HCT116 (cell line): ENCODE results near the gene RBBP9. TPM values are rescaled to one million over a fixed set of nuclear protein-coding genes. Genes with fewer than 3 reads are reported as not detected.
"Not testable (repeated sequence)": the region's sequence is repeated elsewhere in the genome, so short reads cannot be mapped to it uniquely, and the experiment has no call there.

ENCODE experiments used
- ATAC-seq: fragments of 200-7000 bp; cut with Tn5 transposase; 2 replicates; pipeline ENCODE4 v1.9.1; 2020; ENCODE audit warnings: mild to moderate bottlenecking, moderate library complexity
- BruUV-seq: library from RNA; stranded (reverse); fragments of 400-500 nt; replicated peaks from 2 replicates; lab custom pipeline; 2021; lab: Mats Ljungman, UMichigan
- CTCF ChIA-PET: fragments of 300-600 bp; sonication (Branson Sonifier 250); formaldehyde crosslinking; loops from one replicate; lab custom pipeline; 2021; ENCODE audit warnings: antibody characterized with exemption; lab: Charles Lee
- POLR2A ChIA-PET: fragments of 300-600, 350-600 bp; sonication (Branson Sonifier 250); formaldehyde crosslinking; loops from one replicate; lab custom pipeline; 2021; ENCODE audit warnings: antibody characterized with exemption; lab: Charles Lee
- RAD21 ChIA-PET, 2 experiments: fragments of 300-600 bp; sonication (Branson Sonifier 250); formaldehyde crosslinking; loops; one replicate each; lab custom pipeline; 2023; ENCODE audit warnings: low total read pairs in 2 of 2; ENCODE audit not compliant: uncharacterized antibody in 2 of 2, unreplicated experiment in 2 of 2, low non-redundant PET in 1 of 2; lab: Charles Lee
- DNase-seq: peaks from one replicate; pipeline ENCODE4 v3.0.0-alpha.2; 2010; ENCODE audit warnings: low read depth, low spot score
- H2AFZ ChIP-seq: fragments of 200-600 bp; shearing (Covaris generic), sonication (generic); 2 replicates; pipeline ENCODE4 v1.6.1; 2017; ENCODE audit warnings: low read depth, mixed run types, mixed read lengths, antibody characterized with exemption, low read length; ENCODE audit not compliant: poor library complexity, severe bottlenecking
- H3K27ac ChIP-seq: 2 replicates; pipeline ENCODE4 v1.5.1; 2012; ENCODE audit warnings: low read depth, low read length
- H3K27me3 ChIP-seq: fragments of 200-600 bp; sonication (generic); 2 replicates; pipeline ENCODE4 v1.6.1; 2016; ENCODE audit warnings: mixed run types, low read length, mixed read lengths; ENCODE audit not compliant: insufficient read depth
- H3K36me3 ChIP-seq, 2 experiments: fragments of 200-500 bp in 1 of 2; fragments of 200-600 bp in 1 of 2; sonication (Bioruptor generic) in 1 of 2; sonication (generic) in 1 of 2; 2 replicates each; pipeline versions ENCODE4 v1.5.1 to v1.6.1; 2014 to 2016; ENCODE audit warnings: low read length in 2 of 2, inconsistent platforms in 1 of 2, mixed read lengths in 1 of 2, mixed run types in 1 of 2; ENCODE audit not compliant: insufficient read depth in 2 of 2, control insufficient read depth in 1 of 2
- H3K4me1 ChIP-seq, 2 experiments: fragments of 200-600 bp in 1 of 2; sonication (generic) in 1 of 2; 2 replicates each; pipeline versions ENCODE4 v1.5.1 to v1.6.1; 2012 to 2017; ENCODE audit warnings: low read length in 2 of 2, inconsistent platforms in 1 of 2, mild to moderate bottlenecking in 1 of 2, mixed read lengths in 1 of 2, mixed run types in 1 of 2, moderate library complexity in 1 of 2; ENCODE audit not compliant: insufficient read depth in 2 of 2, control insufficient read depth in 1 of 2
- H3K4me2 ChIP-seq: fragments of 200-600 bp; sonication (generic); 2 replicates; pipeline ENCODE4 v1.6.1; 2017; ENCODE audit warnings: mixed run types, low read length, mixed read lengths
- H3K4me3 ChIP-seq, 2 experiments: fragments of 200-600 bp in 1 of 2; sonication (generic) in 1 of 2; replicated peaks in 1 of 2; 2 replicates each; pipeline ENCODE4 v1.5.1; 2011 to 2016; ENCODE audit warnings: low read length in 2 of 2, control low read depth in 1 of 2, low read depth in 1 of 2, mild to moderate bottlenecking in 1 of 2, mixed read lengths in 1 of 2, mixed run types in 1 of 2
- H3K79me2 ChIP-seq: fragments of 200-600 bp; sonication (generic); 2 replicates; pipeline ENCODE4 v1.6.1; 2017; ENCODE audit warnings: mild to moderate bottlenecking, mixed run types, low read length, moderate library complexity, mixed read lengths; ENCODE audit not compliant: insufficient read depth
- H3K9ac ChIP-seq: fragments of 200-600 bp; sonication (generic); 2 replicates; pipeline ENCODE4 v1.6.1; 2016; ENCODE audit warnings: low read length, mixed read lengths
- H3K9me2 ChIP-seq: fragments of 200-600 bp; sonication (generic), shearing (Covaris generic); 2 replicates; pipeline ENCODE4 v1.6.1; 2017; ENCODE audit warnings: mixed run types, mild to moderate bottlenecking, moderate library complexity; ENCODE audit not compliant: insufficient read depth
- H3K9me3 ChIP-seq, 2 experiments: fragments of 200-500 bp in 1 of 2; fragments of 200-600 bp in 1 of 2; sonication (Bioruptor generic) in 1 of 2; sonication (generic) in 1 of 2; 2 replicates each; pipeline ENCODE4 v1.6.1; 2014 to 2017; ENCODE audit warnings: low read length in 2 of 2, mixed read lengths in 2 of 2, inconsistent platforms in 1 of 2, low read depth in 1 of 2, mild to moderate bottlenecking in 1 of 2, mixed run types in 1 of 2, moderate library complexity in 1 of 2; ENCODE audit not compliant: control insufficient read depth in 1 of 2, insufficient read depth in 1 of 2
- H4K20me1 ChIP-seq: fragments of 200-600 bp; sonication (generic), shearing (Covaris generic); 2 replicates; pipeline ENCODE4 v1.6.1; 2017; ENCODE audit warnings: mixed run types, mild to moderate bottlenecking, moderate library complexity; ENCODE audit not compliant: insufficient read depth
- CEBPB ChIP-seq: IDR thresholded peaks from 2 replicates; pipeline ENCODE4 v1.6.1; 2012; ENCODE audit warnings: low read depth
- ELF1 ChIP-seq: IDR thresholded peaks from 2 replicates; pipeline ENCODE4 v1.6.1; 2012; ENCODE audit warnings: low read depth, borderline replicate concordance
- EZH2 ChIP-seq: fragments of 200-600 bp; sonication (generic); IDR thresholded peaks from 2 replicates; pipeline ENCODE4 v1.6.1; 2017; ENCODE audit warnings: antibody characterized with exemption, mixed run types
- EZH2phosphoT487 ChIP-seq: fragments of 200-600 bp; IDR thresholded peaks from 2 replicates; pipeline ENCODE4 v1.6.1; 2018; ENCODE audit warnings: antibody characterized with exemption, borderline replicate concordance
- JUND ChIP-seq: IDR thresholded peaks from 2 replicates; pipeline ENCODE4 v1.6.1; 2012
- POLR2A ChIP-seq: IDR thresholded peaks from 2 replicates; pipeline ENCODE4 v1.7.0; 2011; ENCODE audit warnings: borderline replicate concordance; ENCODE audit not compliant: insufficient read depth, insufficient read length; ENCODE audit errors: extremely low read depth
- RAD21 ChIP-seq: IDR thresholded peaks from 2 replicates; pipeline ENCODE4 v1.6.1; 2012; ENCODE audit warnings: low read depth, mild to moderate bottlenecking
- SRF ChIP-seq: IDR thresholded peaks from 2 replicates; pipeline ENCODE4 v1.6.1; 2012; ENCODE audit warnings: low read depth
- ZNF274 ChIP-seq: fragments of 200-500 bp; sonication (Bioruptor generic); IDR thresholded peaks from 2 replicates; pipeline ENCODE4 v1.6.1; 2014; ENCODE audit warnings: mild to moderate bottlenecking, low read depth, low read length, inconsistent platforms
- intact Hi-C: fragments of 100-400 bp; cut with micrococcal nuclease; formaldehyde crosslinking; loops from 2 replicates; pipeline ENCODE4 v1.10.0; 2022
- total RNA-seq: library from RNA; stranded (reverse); gene quantifications from one replicate; pipeline ENCODE4 v1.2.1, GENCODE V29; 2021; ENCODE audit not compliant: unreplicated experiment
- TF ChIP-seq, protein P1 (sequence below): IDR thresholded peaks from 2 replicates; pipeline ENCODE4 v1.6.1; 2012

The RBBP9 gene
- total RNA-seq, 1 experiment from 2014 or later, result 10.3 TPM

DNA sequence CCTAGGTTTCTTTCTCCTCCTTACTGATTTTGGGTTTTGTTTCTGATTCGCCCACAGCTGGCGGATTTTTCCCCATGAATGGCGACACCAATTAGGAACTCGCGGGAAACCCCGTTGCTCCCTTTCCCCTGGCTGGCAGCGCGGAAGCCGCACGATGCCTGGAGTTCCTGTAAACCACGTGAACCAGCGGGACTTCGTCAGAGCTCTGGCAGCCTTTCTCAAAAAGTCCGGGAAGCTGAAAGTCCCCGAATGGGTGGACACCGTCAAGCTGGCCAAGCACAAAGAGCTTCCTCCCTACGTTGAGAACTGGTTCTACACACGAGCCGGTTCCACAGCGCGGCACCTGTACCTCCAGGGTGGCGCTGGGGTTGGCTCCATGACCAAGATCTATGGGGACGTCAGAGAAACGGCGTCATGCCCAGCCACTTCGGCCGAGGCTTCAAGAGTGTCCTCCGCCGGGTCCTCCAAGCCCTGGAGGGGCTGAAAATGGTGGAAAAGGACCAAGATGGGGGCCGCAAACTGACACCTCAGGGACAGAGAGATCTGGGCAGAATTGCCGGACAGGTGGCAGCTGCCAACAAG, 7.5 kb upstream of the RBBP9 start:
- CTCF ChIA-PET, result no interaction called here
- intact Hi-C loops, result loop anchor here (5.0 kb wide), 2 partner anchors 63 to 83 kb away; partner anchors contain the start of genes DTD1 and SMIM26
- no peak overlapping the region for H2AFZ ChIP-seq

DNA sequence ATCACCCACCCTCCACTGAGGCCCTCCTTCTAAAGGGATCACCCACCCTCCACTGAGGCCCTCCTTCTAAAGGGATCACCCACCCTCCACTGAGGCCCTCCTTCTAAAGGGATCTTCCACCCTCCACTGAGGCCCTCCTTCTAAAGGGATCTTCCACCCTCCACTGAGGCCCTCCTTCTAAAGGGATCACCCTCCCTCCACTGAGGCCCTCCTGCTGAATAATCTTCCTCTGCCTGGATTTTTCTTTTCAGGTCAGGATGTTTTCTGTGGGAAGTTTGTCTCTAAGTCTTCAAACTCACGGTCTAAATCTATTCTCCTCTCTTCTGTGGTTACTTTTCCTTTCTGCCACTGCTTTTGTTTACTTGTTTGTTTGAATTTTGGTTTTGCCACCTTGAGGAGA, 4.6 kb upstream of the RBBP9 start:
- H3K36me3 ChIP-seq, H3K4me2 ChIP-seq, intact Hi-C loops, RAD21 ChIA-PET, H3K9ac ChIP-seq, H3K9me2 ChIP-seq, DNase-seq, H3K4me1 ChIP-seq, H3K27ac ChIP-seq, H4K20me1 ChIP-seq, ATAC-seq, H3K4me3 ChIP-seq, CTCF ChIA-PET, H3K9me3 ChIP-seq, POLR2A ChIA-PET, H3K27me3 ChIP-seq, H3K79me2 ChIP-seq, BruUV-seq, H2AFZ ChIP-seq: not testable (repeated sequence)

More for the DNA sequence above, 7.5 kb upstream of the RBBP9 start:
- H3K9me2 ChIP-seq, result no peaks in the 10 kb centered on the region
- peaks cover 19% of the 10 kb centered on the region for H3K79me2 ChIP-seq
- peaks cover 5 to 17% of the 10 kb centered on the region in 2 experiments; a peak in 3 of 4 replicates for H3K4me1 ChIP-seq
- no peak overlapping the region for H3K27ac ChIP-seq
- no peak for TF ChIP-seq EZH2
- TF ChIP-seq ELF1, result no peak
- TF ChIP-seq, protein P1, sequence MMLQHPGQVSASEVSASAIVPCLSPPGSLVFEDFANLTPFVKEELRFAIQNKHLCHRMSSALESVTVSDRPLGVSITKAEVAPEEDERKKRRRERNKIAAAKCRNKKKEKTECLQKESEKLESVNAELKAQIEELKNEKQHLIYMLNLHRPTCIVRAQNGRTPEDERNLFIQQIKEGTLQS, result no peak
- no peak for TF ChIP-seq CEBPB
- TF ChIP-seq ZNF274, result no peak
- TF ChIP-seq POLR2A, result no peak
- no peak for TF ChIP-seq RAD21
- no peak for TF ChIP-seq SRF
- no peak for TF ChIP-seq JUND
- TF ChIP-seq EZH2phosphoT487, result no peak
- TF ChIP-seq, all 23 proteins: peak for 0
- Histone ChIP-seq H3K4me3 (no peak overlapping the region), H4K20me1 (no peaks in the 10 kb centered on the region), H3K4me2 (no peak overlapping the region), H3K9ac (no peak overlapping the region), H3K36me3 (no peaks in the 10 kb centered on the region), H3K27me3 (no peaks in the 10 kb centered on the region), H3K9me3 (no peaks in the 10 kb centered on the region)
- BruUV-seq, result no TSS peak
- DNase-seq, result no peak
- RAD21 ChIA-PET, result no interaction called here
- ATAC-seq, result no peak
- POLR2A ChIA-PET, result no interaction called here
